ENCODE measurements around the gene IRS2.

- TF ChIP-seq MAX (IDR thresholded peaks at IDR 0.05) (no peak), EGR1 (IDR thresholded peaks at IDR 0.05; ENCODE audit: low read depth in 2 of 2) (no peak), TAF1 (conservative IDR thresholded peaks at IDR 0.05) (no peak), SP1 (IDR thresholded peaks at IDR 0.05) (no peak)
- TF ChIP-seq, protein P1, sequence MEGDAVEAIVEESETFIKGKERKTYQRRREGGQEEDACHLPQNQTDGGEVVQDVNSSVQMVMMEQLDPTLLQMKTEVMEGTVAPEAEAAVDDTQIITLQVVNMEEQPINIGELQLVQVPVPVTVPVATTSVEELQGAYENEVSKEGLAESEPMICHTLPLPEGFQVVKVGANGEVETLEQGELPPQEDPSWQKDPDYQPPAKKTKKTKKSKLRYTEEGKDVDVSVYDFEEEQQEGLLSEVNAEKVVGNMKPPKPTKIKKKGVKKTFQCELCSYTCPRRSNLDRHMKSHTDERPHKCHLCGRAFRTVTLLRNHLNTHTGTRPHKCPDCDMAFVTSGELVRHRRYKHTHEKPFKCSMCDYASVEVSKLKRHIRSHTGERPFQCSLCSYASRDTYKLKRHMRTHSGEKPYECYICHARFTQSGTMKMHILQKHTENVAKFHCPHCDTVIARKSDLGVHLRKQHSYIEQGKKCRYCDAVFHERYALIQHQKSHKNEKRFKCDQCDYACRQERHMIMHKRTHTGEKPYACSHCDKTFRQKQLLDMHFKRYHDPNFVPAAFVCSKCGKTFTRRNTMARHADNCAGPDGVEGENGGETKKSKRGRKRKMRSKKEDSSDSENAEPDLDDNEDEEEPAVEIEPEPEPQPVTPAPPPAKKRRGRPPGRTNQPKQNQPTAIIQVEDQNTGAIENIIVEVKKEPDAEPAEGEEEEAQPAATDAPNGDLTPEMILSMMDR (IDR thresholded peaks at IDR 0.05; ENCODE audit: low read depth, low read length, missing input control), result no peak
Measured at GRCh38 chr13:109728061-109728460, 58.3 kb downstream of the IRS2 start.
